HL-60 (cell line): ENCODE measurements around the gene BTLA.

Experiments
- DNase-seq, 2 experiments: peaks; one replicate each; pipeline ENCODE4 v3.0.0-alpha.2; 2010 to 2020; ENCODE audit warnings: low read depth in 1 of 2, low spot score in 1 of 2
- H3K27ac ChIP-seq: fragments of 250-450 bp; sonication (Bioruptor Pico); replicated peaks from 2 replicates; pipeline ENCODE4 v1.5.1; 2020; ENCODE audit warnings: mild to moderate bottlenecking, moderate library complexity
- H3K27me3 ChIP-seq: fragments of 250-450 bp; sonication (Bioruptor Pico); 2 replicates; pipeline ENCODE4 v1.5.1; 2021; ENCODE audit warnings: mild to moderate bottlenecking, moderate library complexity; ENCODE audit not compliant: insufficient read depth, poor library complexity, severe bottlenecking
- H3K4me3 ChIP-seq: replicated peaks from 2 replicates; pipeline ENCODE4 v1.5.1; 2011; ENCODE audit warnings: mild to moderate bottlenecking, control low read depth, low read length; ENCODE audit not compliant: insufficient read depth
- GABPA ChIP-seq: IDR thresholded peaks from 2 replicates; pipeline ENCODE4 v1.6.1; 2012; ENCODE audit warnings: low read depth
- POLR2AphosphoS5 ChIP-seq: IDR thresholded peaks from 2 replicates; pipeline ENCODE4 v1.6.1; 2012; ENCODE audit warnings: low read depth
- SPI1 ChIP-seq: IDR thresholded peaks from 2 replicates; pipeline ENCODE4 v1.6.1; 2012; ENCODE audit warnings: low read depth, mild to moderate bottlenecking, borderline replicate concordance
- long read RNA-seq: library from polyadenylated mRNA; unstranded; transcript quantifications from one replicate; pipeline ENCODE4 v2.0.0, GENCODE V29; 2020
- TF ChIP-seq, protein P1 (sequence below): IDR thresholded peaks from one replicate; pipeline ENCODE4 v1.5.1; 2011; ENCODE audit warnings: low read length, control low read depth, inconsistent platforms; ENCODE audit not compliant: insufficient read depth
- TF ChIP-seq, protein P2 (sequence below): IDR thresholded peaks from 2 replicates; pipeline ENCODE4 v1.6.1; 2012; ENCODE audit warnings: low read depth; ENCODE audit not compliant: insufficient replicate concordance

Gene BTLA, protein sequence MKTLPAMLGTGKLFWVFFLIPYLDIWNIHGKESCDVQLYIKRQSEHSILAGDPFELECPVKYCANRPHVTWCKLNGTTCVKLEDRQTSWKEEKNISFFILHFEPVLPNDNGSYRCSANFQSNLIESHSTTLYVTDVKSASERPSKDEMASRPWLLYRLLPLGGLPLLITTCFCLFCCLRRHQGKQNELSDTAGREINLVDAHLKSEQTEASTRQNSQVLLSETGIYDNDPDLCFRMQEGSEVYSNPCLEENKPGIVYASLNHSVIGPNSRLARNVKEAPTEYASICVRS
- long read RNA-seq, result 0 reads

DNA sequence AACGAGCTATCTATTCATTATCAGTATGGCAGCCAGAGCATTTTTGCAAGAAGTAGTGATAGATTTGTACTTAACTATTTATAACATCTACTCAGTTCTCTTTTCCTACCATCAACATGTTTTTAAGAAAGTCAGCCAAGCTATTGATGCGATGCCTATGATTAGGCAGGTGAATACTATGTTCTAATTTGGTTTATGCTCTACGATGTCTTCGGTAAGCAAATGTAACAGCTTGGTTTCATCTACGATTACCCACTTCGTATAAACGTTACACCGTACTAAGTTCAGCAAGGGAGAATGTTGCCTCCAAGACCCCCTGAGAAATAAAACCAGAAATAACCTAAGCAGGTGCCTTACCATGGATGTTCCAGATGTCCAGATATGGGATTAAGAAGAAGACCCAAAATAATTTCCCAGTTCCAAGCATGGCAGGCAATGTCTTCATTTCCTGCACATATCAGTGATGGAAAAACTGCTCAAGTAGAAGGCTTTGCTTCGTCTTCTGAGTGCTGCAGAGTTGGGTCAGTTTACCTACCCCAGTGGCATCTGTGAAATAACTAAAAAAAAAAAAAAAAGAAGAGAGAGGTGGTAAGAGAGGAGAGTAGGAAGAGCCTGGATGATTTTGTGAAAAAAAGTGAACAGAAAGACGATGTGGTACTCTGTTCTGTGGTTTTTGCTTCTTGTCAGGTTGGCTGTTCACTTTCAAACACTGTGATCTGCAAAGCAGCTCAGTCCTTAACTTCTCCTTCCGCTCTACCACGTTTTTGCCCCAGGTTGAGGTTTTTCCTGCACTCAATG lies at the start of gene BTLA:
TSS of gene BTLA (minus strand) at position 559 of the 798 bp plus-strand sequence. CDS start at position 445, 114 bp downstream.
- peak in 1 of 2 experiments; percentile 32 for DNase-seq
- TF ChIP-seq, protein P1, sequence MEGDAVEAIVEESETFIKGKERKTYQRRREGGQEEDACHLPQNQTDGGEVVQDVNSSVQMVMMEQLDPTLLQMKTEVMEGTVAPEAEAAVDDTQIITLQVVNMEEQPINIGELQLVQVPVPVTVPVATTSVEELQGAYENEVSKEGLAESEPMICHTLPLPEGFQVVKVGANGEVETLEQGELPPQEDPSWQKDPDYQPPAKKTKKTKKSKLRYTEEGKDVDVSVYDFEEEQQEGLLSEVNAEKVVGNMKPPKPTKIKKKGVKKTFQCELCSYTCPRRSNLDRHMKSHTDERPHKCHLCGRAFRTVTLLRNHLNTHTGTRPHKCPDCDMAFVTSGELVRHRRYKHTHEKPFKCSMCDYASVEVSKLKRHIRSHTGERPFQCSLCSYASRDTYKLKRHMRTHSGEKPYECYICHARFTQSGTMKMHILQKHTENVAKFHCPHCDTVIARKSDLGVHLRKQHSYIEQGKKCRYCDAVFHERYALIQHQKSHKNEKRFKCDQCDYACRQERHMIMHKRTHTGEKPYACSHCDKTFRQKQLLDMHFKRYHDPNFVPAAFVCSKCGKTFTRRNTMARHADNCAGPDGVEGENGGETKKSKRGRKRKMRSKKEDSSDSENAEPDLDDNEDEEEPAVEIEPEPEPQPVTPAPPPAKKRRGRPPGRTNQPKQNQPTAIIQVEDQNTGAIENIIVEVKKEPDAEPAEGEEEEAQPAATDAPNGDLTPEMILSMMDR, result no peak
- TF ChIP-seq SPI1, result no peak
- TF ChIP-seq GABPA, result no peak
- no peak for TF ChIP-seq POLR2AphosphoS5
- TF ChIP-seq, protein P2, sequence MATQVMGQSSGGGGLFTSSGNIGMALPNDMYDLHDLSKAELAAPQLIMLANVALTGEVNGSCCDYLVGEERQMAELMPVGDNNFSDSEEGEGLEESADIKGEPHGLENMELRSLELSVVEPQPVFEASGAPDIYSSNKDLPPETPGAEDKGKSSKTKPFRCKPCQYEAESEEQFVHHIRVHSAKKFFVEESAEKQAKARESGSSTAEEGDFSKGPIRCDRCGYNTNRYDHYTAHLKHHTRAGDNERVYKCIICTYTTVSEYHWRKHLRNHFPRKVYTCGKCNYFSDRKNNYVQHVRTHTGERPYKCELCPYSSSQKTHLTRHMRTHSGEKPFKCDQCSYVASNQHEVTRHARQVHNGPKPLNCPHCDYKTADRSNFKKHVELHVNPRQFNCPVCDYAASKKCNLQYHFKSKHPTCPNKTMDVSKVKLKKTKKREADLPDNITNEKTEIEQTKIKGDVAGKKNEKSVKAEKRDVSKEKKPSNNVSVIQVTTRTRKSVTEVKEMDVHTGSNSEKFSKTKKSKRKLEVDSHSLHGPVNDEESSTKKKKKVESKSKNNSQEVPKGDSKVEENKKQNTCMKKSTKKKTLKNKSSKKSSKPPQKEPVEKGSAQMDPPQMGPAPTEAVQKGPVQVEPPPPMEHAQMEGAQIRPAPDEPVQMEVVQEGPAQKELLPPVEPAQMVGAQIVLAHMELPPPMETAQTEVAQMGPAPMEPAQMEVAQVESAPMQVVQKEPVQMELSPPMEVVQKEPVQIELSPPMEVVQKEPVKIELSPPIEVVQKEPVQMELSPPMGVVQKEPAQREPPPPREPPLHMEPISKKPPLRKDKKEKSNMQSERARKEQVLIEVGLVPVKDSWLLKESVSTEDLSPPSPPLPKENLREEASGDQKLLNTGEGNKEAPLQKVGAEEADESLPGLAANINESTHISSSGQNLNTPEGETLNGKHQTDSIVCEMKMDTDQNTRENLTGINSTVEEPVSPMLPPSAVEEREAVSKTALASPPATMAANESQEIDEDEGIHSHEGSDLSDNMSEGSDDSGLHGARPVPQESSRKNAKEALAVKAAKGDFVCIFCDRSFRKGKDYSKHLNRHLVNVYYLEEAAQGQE, result no peak
- Histone ChIP-seq H3K4me3 (no peak within 1 kb of the TSS), H3K27me3 (no peaks in the 10 kb centered on the region), H3K27ac (no peak within 1 kb of the TSS)

DNA sequence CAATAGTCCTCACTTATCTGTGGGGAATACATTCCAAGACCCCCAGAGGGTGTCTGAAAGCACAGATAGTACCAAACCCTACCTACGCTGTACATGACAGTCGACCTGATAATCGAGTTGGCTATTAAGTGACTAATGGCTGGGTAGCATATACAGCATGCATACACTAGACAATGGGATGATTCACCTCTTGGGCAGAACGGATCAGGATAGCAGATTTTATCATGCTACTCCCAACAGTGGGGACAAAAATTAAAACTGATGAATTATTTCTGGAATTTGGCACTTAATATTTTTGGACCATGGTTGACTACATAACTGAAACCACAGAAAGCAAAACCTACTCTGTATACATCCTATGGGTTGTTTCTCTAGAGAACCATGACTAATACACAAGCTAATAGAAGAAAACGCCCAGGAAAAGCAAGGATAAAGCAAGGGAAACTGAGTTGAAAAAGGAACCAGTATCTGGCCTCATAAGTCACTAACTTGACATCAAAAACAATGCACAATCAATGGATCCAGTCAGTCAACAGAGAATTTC lies 47.0 kb upstream of the BTLA start:
- DNase-seq, result no peak
- TF ChIP-seq GABPA, result no peak
- TF ChIP-seq, protein P2, result no peak
- no peak for TF ChIP-seq SPI1
- no peak for TF ChIP-seq POLR2AphosphoS5
- TF ChIP-seq, protein P1, result no peak
- Histone ChIP-seq H3K27me3 (no peaks in the 10 kb centered on the region), H3K27ac (no peak overlapping the region), H3K4me3 (no peak overlapping the region)

DNA sequence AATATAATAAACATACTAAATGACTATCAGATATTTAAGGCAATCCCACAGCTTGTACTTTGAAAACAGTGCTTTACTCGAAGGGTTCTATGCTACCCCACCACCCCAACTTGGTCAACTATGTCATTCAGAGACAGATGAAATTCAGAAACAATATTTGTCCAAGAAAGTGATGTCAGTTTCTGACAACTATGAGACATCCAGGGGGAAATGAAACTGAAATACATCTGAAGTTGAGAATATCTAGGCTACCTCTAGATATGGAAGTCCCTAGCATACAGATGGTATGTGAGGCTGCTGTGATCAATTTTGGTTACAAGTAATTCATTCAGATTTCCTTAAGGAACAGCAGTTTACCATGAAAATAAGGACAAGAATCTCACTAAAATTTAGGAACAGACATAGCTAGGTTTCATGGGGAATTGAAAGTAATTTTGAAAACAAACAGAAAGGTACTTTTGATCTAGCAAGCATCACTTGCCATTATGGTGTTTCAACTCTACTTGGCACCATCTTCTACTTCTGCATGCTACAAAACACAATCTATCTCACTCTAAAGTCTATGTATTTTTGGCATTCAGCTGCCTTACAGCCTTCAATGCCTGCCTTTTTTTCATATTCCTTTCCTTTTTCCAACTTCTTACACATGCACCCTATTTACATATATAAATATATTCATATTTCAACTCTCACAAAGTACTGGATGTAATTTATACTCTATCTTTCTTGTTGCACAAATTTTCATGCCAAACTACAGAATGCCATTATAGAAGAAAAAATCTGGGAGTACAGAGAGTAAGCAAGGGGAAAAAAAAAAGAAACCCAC lies 40.8 kb upstream of the BTLA start:
- no peaks in the 10 kb centered on the region for H3K27me3 ChIP-seq
- H3K4me3 ChIP-seq, result no peak overlapping the region
- TF ChIP-seq, protein P2, result no peak
- TF ChIP-seq GABPA, result no peak
- TF ChIP-seq, protein P1, result no peak
- TF ChIP-seq POLR2AphosphoS5, result no peak
- TF ChIP-seq SPI1, result no peak
- no peak overlapping the region for H3K27ac ChIP-seq
- no peak for DNase-seq
